ENCODE measurements around the gene RASAL2.
"Not testable (repeated sequence)": the region's sequence is repeated elsewhere in the genome, so short reads cannot be mapped to it uniquely, and the experiment has no call there.

RASAL2 gene

DNA sequence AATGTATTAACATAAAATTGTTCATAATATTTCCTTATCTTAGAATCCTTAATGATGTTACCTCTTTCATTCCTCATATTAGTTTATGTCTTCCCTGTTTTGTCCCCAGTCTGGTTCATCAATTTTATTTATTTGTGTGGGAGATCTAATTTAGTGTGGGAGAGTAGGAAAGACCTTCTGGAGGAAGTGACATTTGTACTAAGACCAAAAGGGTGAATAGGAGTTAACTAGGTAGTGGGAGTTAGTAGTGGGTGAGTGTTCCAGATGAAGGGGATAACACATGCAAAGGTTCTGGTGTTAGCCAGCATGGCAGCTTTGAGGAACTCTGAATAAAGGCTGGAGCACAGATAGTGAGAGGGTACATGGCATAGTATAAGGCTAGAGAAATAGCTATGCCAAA, 21.4 kb downstream of the RASAL2 start:
- H3K27ac Mint-ChIP-seq, result no peak overlapping the region
- H3K9me3 Mint-ChIP-seq, result no peaks in the 10 kb centered on the region
- TF ChIP-seq, protein P1, sequence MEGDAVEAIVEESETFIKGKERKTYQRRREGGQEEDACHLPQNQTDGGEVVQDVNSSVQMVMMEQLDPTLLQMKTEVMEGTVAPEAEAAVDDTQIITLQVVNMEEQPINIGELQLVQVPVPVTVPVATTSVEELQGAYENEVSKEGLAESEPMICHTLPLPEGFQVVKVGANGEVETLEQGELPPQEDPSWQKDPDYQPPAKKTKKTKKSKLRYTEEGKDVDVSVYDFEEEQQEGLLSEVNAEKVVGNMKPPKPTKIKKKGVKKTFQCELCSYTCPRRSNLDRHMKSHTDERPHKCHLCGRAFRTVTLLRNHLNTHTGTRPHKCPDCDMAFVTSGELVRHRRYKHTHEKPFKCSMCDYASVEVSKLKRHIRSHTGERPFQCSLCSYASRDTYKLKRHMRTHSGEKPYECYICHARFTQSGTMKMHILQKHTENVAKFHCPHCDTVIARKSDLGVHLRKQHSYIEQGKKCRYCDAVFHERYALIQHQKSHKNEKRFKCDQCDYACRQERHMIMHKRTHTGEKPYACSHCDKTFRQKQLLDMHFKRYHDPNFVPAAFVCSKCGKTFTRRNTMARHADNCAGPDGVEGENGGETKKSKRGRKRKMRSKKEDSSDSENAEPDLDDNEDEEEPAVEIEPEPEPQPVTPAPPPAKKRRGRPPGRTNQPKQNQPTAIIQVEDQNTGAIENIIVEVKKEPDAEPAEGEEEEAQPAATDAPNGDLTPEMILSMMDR (IDR thresholded peaks at IDR 0.05; ENCODE audit: unreplicated experiment in 3 of 3), result no peak

DNA sequence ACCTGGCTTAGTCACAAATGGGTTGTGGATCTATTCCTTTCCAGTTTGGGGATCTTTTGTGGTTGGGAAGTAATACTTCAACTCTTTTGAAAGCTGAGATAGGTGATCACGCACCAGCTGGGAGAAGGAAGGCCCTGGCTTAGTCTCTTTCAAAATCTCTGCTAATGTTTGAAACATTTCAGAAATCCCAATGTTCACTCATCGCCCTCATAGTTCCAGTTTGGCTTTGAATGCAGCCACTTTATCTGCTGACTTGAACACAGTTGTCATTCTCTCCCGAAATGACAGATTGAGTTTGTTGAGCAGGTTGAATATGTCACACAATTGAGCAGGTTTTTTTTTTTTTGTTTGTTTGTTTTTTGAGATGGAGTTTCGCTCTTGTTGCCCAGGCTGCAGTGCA, 24.6 kb downstream of the RASAL2 start:
- Mint-ChIP-seq H3K27me3 (ENCODE audit: low read depth) (no peaks in the 10 kb centered on the region), H3K9me3 (peaks cover 4% of the 10 kb centered on the region), H3K36me3 (ENCODE audit: low read depth) (peaks cover 5% of the 10 kb centered on the region), H3K4me1 (peaks cover 15% of the 10 kb centered on the region), H3K4me3 (no peak overlapping the region), H3K27ac (no peak overlapping the region)
- TF ChIP-seq, protein P1 (IDR thresholded peaks at IDR 0.05; ENCODE audit: unreplicated experiment in 3 of 3), result no peak

More for the DNA sequence above, 21.4 kb downstream of the RASAL2 start:
- H3K36me3 Mint-ChIP-seq (ENCODE audit: low read depth), result no peaks in the 10 kb centered on the region
- H3K27me3 Mint-ChIP-seq (ENCODE audit: low read depth), result no peaks in the 10 kb centered on the region
- H3K4me1 Mint-ChIP-seq, result no peaks in the 10 kb centered on the region
- H3K4me3 Mint-ChIP-seq, result no peak overlapping the region

DNA sequence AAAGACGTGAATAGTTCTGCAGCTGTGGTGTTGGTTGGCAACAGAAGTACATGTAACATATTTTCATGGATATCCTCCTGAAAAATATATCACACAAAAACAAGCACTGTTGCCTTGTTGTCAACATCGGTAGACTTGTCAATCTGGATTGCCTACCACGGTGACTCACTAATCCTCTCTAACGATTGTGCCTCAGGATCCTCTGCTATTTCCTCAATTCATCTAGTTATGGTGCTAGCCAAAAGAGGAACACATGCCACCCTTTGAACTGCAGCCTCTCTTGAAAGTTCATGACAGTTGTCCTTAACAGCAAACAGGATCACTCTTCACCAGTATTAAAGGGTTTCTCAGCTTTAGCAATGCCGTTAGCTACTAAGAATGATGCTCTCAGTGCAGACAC, 25.7 kb downstream of the RASAL2 start:
- peaks cover 5% of the 10 kb centered on the region for H3K36me3 Mint-ChIP-seq (ENCODE audit: low read depth)
- H3K4me3 Mint-ChIP-seq, result no peak overlapping the region
- H3K9me3 Mint-ChIP-seq, result peaks cover 4% of the 10 kb centered on the region
- peaks cover 15% of the 10 kb centered on the region for H3K4me1 Mint-ChIP-seq
- H3K27ac Mint-ChIP-seq, result no peak overlapping the region
- TF ChIP-seq, protein P1 (IDR thresholded peaks at IDR 0.05; ENCODE audit: unreplicated experiment in 3 of 3), result no peak
- H3K27me3 Mint-ChIP-seq (ENCODE audit: low read depth), result no peaks in the 10 kb centered on the region

DNA sequence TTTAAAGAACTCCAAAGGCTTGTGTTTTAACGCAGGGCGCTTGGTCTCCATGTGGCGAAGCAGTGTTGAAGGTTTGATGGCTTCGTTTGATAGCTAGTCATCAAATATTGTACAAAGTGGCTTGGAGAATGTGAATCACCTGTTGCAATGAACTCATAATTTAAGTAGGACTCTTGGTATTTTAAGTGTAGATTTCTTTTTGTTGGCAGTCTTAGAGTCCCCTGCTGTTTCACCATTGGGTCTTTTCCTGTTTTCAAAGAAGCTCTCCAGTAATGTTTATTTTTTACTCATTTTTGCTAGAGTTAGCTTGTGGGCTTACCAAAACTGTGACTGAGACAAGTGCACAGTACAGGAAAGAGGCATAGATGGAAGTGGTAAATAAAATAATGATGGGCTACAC, 26.2 kb downstream of the RASAL2 start:
- H3K27ac Mint-ChIP-seq, result no peak overlapping the region
- no peak overlapping the region for H3K4me3 Mint-ChIP-seq
- H3K27me3 Mint-ChIP-seq (ENCODE audit: low read depth), result no peaks in the 10 kb centered on the region
- peaks cover 5% of the 10 kb centered on the region for H3K36me3 Mint-ChIP-seq (ENCODE audit: low read depth)
- TF ChIP-seq, protein P1 (IDR thresholded peaks at IDR 0.05; ENCODE audit: unreplicated experiment in 3 of 3), result no peak
- H3K4me1 Mint-ChIP-seq, result peaks cover 15% of the 10 kb centered on the region
- peaks cover 4% of the 10 kb centered on the region for H3K9me3 Mint-ChIP-seq

DNA sequence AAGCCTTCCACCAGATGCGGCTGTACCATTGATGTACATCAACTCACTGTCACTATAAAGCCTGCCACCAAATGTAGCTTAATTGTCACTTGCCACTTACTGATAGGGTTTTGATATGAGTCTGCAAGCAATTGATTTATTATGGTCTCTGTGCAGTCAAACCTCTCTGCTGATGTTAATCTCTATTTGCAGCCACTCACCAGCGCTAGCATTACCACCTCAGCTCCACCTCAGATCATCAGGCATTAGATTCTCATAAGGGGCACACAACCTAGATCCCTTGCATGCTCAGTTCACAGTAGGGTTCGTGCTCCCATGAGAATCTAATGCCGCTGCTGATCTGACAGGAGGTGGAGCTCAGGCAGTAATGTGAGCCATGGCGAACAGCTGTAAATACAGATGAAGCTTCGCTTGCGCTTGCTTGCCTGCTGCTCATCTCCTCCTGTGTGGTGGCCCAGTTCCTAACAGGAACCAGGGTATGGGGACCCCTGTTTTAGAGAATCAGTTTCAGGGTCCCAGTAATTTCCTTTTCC, 26.7 kb downstream of the RASAL2 start:
- not testable (repeated sequence) for H3K4me3 Mint-ChIP-seq, H3K27ac Mint-ChIP-seq

DNA sequence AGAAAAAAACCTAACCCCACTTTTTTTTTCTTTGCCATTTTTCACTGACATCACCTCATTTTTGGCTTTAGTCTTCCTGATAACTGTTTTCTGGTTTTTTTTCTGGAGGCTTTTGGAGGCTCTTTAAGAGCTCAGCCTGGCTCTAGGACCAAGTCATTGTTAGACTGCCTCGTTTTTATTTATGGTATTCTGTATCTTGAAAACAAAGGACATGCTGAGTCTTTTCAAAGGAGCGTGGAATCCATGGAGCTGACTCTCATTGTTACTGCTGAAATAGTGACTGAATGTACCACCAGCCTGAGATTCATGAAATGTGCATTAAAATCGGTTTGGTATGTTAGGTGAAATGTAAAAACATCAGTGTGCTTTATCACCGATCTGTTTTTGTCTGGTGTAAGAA, 28.0 kb downstream of the RASAL2 start:
- Mint-ChIP-seq H3K9me3 (peaks cover 4% of the 10 kb centered on the region), H3K4me1 (peaks cover 15% of the 10 kb centered on the region)

More for the DNA sequence above, 26.7 kb downstream of the RASAL2 start:
- H3K36me3 Mint-ChIP-seq (ENCODE audit: low read depth); H3K27me3 Mint-ChIP-seq (ENCODE audit: low read depth); H3K9me3 Mint-ChIP-seq: not testable (repeated sequence)
- peaks cover 15% of the 10 kb centered on the region for H3K4me1 Mint-ChIP-seq

More for the DNA sequence above, 28.0 kb downstream of the RASAL2 start:
- Mint-ChIP-seq H3K27me3 (ENCODE audit: low read depth) (no peaks in the 10 kb centered on the region), H3K36me3 (ENCODE audit: low read depth) (peaks cover 5% of the 10 kb centered on the region), H3K27ac (peak overlapping the region in 1 of 3 experiments; percentile 19), H3K4me3 (no peak overlapping the region)
- TF ChIP-seq, protein P1 (IDR thresholded peaks at IDR 0.05; ENCODE audit: unreplicated experiment in 3 of 3), result no peak

Measured in nephron (organoid).